ENCODE measurements around the gene TAS2R50. TPM values are rescaled to one million over a fixed set of nuclear protein-coding genes. Genes with fewer than 3 reads are reported as not detected.
"Not testable (repeated sequence)": the region's sequence is repeated elsewhere in the genome, so short reads cannot be mapped to it uniquely, and the experiment has no call there.

The TAS2R50 gene, protein sequence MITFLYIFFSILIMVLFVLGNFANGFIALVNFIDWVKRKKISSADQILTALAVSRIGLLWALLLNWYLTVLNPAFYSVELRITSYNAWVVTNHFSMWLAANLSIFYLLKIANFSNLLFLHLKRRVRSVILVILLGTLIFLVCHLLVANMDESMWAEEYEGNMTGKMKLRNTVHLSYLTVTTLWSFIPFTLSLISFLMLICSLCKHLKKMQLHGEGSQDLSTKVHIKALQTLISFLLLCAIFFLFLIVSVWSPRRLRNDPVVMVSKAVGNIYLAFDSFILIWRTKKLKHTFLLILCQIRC
- 1 to 10 TPM in 6 of 8 experiments, under 1 TPM in 2; 0.75 to 7.2 (median 1.8) TPM for total RNA-seq

DNA sequence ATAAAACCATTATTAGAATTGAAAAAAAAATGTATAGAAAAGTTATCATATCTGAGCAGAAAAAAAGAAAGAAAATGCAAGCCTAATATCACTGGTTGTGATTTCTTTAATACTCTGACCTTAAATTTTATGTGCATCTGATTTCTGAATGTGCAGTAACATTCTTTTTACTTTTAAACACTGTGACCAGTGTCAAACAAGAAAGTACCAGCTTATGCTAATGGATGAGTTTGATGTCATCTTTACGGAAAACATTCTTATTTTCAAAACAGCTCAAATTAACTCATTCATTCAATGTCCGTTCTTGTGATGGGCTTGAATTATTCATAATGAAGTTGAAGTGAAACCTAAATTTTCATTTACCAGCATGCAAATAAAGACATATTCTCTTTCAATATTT lies at the start of gene TAS2R50:
TAS2R50 (minus strand) TSS at position 101 of the 400 bp plus-strand sequence; CDS start at position 49, 52 bp downstream.
- Histone ChIP-seq H3K4me1 (replicated peaks in 1 of 2) (no peaks in the 10 kb centered on the region), H3K4me3 (no peak within 1 kb of the TSS), H3K27ac (no peak within 1 kb of the TSS)
- in situ Hi-C loops (cut with MboI; ENCODE audit: low pct_unique_long_range_greater_than_20kb in 2 of 9, low sequenced_read_pairs in 9 of 9, unreplicated experiment in 9 of 9) = no loop called here
- WGBS, 10 experiments = 0 to 65% (median 20%) methylated on average over 1 to 2 of the region's 2 CpGs
- no peak for ATAC-seq (replicated peaks in 6 of 8)

DNA sequence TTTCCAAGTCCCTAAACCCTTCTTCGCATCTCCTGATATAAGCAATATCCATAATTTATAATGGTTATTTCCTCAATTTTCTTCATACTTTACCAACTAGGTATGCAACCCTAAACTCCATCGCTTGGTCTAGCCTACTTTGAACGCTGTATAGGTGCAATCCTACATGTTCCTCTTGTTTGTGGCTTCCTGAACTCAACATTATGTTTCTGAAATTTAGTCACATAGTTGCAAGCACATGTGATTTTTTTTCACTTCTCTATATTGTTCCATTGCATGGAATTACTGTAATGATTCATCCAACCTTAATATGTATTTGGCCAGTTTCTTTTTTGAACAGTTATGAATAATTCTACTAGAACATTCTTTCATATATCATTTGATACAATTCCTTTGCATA lies 47.2 kb upstream of the TAS2R50 start:
- in situ Hi-C loops (cut with MboI; ENCODE audit: low pct_unique_long_range_greater_than_20kb in 2 of 9, low sequenced_read_pairs in 9 of 9, unreplicated experiment in 9 of 9); H3K4me1 ChIP-seq (replicated peaks in 1 of 2); H3K27ac ChIP-seq; H3K4me3 ChIP-seq; ATAC-seq (replicated peaks in 6 of 8): not testable (repeated sequence)
- WGBS, 10 experiments = no CpG with 5 or more reads among the region's 3 CpGs

DNA sequence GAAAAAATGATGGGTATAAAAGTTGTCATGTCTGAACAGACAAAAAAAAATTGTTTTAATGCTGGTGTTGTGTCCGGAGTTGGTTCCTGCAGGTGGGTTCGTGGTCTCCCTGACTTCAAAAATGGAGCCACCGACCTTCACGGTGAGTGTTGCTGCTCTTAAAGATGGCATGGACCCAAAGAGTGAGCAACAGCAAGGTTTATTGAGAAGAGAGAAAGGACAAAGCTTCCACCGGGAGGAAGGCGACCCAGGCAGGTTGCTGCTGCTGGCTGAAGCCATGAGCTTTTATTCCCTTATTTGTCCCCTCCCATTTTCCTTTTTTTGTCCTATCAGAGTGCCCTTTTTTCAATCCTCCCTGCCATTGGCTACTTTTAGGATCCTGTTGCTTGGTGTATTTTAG lies 44.6 kb upstream of the TAS2R50 start, which contains the start of gene TAS2R31:
TAS2R31 (minus strand) TSS at position 101 of the 400 bp plus-strand sequence; CDS start at position 29, 72 bp downstream.
- no peak for ATAC-seq (replicated peaks in 6 of 8)
- 83 to 100% (median 96%) methylated on average over 1 to 6 of the region's 6 CpGs; no CpG with 5 or more reads in 4 of the 10 experiments for WGBS, 10 experiments

DNA sequence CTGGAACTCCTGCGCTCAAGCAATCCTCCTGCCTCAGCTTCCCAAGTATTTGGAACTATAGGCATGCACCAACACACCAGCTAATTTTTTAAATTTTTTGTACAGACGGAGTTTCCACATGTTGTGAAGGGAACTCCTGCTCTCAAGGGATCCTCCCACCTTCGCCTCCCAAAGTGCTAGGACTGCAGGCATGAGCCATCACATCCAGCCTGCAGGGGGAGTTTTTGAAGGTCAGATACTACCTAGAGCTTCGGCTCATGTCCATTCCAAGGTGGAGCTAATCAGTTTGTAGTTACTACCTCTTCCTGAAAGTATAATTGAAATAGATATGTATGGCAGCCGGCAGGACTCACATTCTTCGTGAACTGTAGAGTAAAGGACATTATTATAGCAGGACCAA lies 39.4 kb upstream of the TAS2R50 start:
- Histone ChIP-seq H3K27ac (no peak overlapping the region), H3K4me3 (no peak overlapping the region), H3K4me1 (replicated peaks in 1 of 2) (no peaks in the 10 kb centered on the region)
- peak in 1 of 8 experiments; percentile 24 for ATAC-seq (replicated peaks in 6 of 8)
- 80 to 100% (median 95%) methylated on average over 1 to 4 of the region's 6 CpGs; no CpG with 5 or more reads in 1 of the 10 experiments for WGBS, 10 experiments
- in situ Hi-C loops (cut with MboI; ENCODE audit: low pct_unique_long_range_greater_than_20kb in 2 of 9, low sequenced_read_pairs in 9 of 9, unreplicated experiment in 9 of 9) = no loop called here

More for the DNA sequence above, 44.6 kb upstream of the TAS2R50 start, which contains the start of gene TAS2R31:
- in situ Hi-C loops (cut with MboI; ENCODE audit: low pct_unique_long_range_greater_than_20kb in 2 of 9, low sequenced_read_pairs in 9 of 9, unreplicated experiment in 9 of 9) = no loop called here
- Histone ChIP-seq H3K27ac (no peak within 1 kb of the TSS), H3K4me3 (no peak within 1 kb of the TSS), H3K4me1 (replicated peaks in 1 of 2) (no peaks in the 10 kb centered on the region)

DNA sequence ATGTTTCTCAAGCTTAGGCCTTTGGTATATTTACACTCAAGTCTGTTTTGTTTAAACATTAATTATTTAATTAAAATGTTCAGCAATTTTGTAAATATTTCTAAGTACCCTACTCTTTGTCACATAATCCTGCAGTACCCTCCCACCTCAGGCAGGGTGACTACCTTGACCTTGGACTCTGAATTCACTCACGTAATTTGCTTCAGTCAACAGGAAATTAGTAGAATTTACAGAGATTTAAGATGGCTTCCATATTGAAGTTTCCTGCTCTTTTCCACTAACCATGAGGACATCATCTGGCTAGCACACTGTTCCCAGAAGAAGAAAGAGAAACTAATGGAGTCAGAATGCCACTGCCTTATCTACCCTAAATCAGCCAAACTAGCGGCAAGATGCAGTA lies 36.7 kb upstream of the TAS2R50 start:
- ATAC-seq (replicated peaks in 6 of 8) = no peak
- H3K4me3 ChIP-seq = no peak overlapping the region
- in situ Hi-C loops (cut with MboI; ENCODE audit: low pct_unique_long_range_greater_than_20kb in 2 of 9, low sequenced_read_pairs in 9 of 9, unreplicated experiment in 9 of 9) = no loop called here
- H3K4me1 ChIP-seq (replicated peaks in 1 of 2) = no peaks in the 10 kb centered on the region
- 83 to 100% (median 100%) methylated on average over 1 to 2 of the region's 2 CpGs for WGBS, 10 experiments
- H3K27ac ChIP-seq = no peak overlapping the region

DNA sequence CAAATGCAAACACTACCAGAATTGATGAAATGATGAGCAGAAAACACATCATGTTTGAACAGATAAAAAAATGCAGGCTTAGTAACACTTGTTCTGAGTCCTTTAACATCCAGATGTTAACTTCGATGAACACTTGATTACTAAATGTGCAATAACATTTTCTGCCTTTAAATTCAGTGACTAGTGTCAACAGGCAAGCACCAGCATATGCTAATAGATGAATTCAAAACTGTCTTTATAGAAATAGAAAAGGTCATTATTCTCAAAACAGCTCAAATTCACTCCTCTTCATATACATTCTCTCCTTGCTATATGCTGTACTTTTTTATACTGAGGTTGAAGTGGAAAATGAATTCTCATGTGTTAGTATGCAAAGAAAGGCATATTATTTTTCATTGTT lies 35.8 kb upstream of the TAS2R50 start, which contains the start of gene TAS2R19:
TAS2R19 (minus strand) TSS at position 101 of the 400 bp plus-strand sequence; CDS start at position 52, 49 bp downstream.
- Histone ChIP-seq H3K4me1 (replicated peaks in 1 of 2) (no peaks in the 10 kb centered on the region), H3K27ac (no peak within 1 kb of the TSS), H3K4me3 (no peak within 1 kb of the TSS)
- in situ Hi-C loops (cut with MboI; ENCODE audit: low pct_unique_long_range_greater_than_20kb in 2 of 9, low sequenced_read_pairs in 9 of 9, unreplicated experiment in 9 of 9) = no loop called here
- no peak for ATAC-seq (replicated peaks in 6 of 8)
- 0 to 100% (median 57%) methylated on average over 1 of the region's 1 CpG; no CpG with 5 or more reads in 2 of the 10 experiments for WGBS, 10 experiments

DNA sequence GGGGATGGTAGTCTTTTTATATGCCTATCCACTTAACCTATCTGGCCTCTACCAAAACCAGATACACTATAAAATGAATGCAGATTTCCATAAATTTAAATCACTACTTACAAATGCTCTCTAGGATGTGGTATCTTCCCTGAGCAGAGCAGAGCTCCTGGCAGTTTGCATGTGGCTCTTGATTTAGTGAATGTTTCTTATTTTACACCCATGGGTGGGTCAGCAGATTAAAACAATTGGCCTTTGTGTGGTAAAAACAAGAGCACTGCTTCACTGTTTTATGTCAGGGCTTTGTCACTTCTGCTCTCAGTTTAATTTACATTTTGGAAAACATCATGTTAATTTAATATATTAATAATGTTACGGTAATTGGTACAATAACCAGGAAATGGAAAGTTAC lies 30.2 kb upstream of the TAS2R50 start:
- in situ Hi-C loops (cut with MboI; ENCODE audit: low pct_unique_long_range_greater_than_20kb in 2 of 9, low sequenced_read_pairs in 9 of 9, unreplicated experiment in 9 of 9) = no loop called here
- ATAC-seq (replicated peaks in 6 of 8) = peak in 3 of 8 experiments; percentile 36 to 75 (median 50)
- Histone ChIP-seq H3K27ac (no peak overlapping the region), H3K4me1 (replicated peaks in 1 of 2) (no peaks in the 10 kb centered on the region), H3K4me3 (no peak overlapping the region)
- 55 to 100% (median 92%) methylated on average over 1 of the region's 1 CpG; no CpG with 5 or more reads in 1 of the 10 experiments for WGBS, 10 experiments

DNA sequence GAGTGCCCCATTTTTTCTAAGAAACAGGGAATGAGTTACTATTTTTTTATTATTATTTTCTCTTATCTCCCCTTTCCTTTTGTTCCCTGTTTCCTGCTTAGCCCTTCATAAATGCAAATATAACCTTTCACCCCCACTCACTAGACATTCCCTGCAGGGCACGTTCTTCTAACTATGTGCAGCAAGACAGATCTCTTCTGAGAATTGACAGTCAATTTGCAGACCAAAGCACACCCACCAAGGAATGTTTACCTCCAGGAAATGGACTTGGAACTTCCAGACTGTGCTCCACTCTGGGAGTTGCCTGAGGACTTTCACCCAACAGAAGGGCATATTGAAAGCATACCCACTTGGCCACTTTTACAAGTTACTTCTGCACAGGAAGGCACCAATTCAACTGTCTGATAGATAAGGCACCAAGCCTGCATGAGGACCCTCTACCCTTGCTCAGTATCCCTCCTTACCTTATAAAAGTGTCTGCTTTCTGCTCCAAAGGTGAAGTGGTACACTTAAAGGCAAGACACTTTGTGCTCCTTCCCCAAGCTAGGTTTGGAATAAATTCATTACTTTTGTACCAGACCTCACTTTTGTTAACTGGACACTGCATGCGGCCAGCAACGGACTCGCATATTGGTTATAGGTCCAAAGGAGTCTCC lies 29.2 kb upstream of the TAS2R50 start:
- peak in 3 of 8 experiments; percentile 43 to 78 (median 60) for ATAC-seq (replicated peaks in 6 of 8)
- in situ Hi-C loops (cut with MboI; ENCODE audit: low pct_unique_long_range_greater_than_20kb in 2 of 9, low sequenced_read_pairs in 9 of 9, unreplicated experiment in 9 of 9) = no loop called here
- Histone ChIP-seq H3K27ac (no peak overlapping the region), H3K4me3 (no peak overlapping the region), H3K4me1 (replicated peaks in 1 of 2) (no peaks in the 10 kb centered on the region)
- WGBS, 10 experiments = 60 to 100% (median 86%) methylated on average over 1 to 4 of the region's 4 CpGs; no CpG with 5 or more reads in 1 of the 10 experiments

DNA sequence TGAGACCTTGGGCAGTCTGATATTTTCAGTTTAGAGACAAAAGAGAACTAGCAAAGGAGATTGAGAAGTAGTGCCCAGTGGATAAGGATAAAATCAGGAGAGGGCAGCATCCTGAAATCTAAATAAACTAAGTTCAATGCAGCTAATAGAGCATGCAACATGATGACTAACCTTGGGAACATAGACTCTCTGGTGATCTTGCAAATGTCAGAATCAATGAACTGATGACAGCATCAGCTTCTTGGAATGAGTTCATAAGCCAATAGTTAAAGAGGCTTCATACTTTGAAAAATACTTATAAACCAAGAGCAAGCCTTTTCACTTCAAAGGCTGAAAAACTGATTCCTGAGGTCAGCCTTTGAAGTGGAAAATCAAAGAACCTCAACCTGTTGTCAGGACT lies 27.5 kb upstream of the TAS2R50 start:
- ATAC-seq (replicated peaks in 6 of 8) = peak in 2 of 8 experiments; percentile 61 to 63
- in situ Hi-C loops (cut with MboI; ENCODE audit: low pct_unique_long_range_greater_than_20kb in 2 of 9, low sequenced_read_pairs in 9 of 9, unreplicated experiment in 9 of 9) = no loop called here
- no peak overlapping the region for H3K4me3 ChIP-seq
- H3K27ac ChIP-seq = no peak overlapping the region
- no peaks in the 10 kb centered on the region for H3K4me1 ChIP-seq (replicated peaks in 1 of 2)

DNA sequence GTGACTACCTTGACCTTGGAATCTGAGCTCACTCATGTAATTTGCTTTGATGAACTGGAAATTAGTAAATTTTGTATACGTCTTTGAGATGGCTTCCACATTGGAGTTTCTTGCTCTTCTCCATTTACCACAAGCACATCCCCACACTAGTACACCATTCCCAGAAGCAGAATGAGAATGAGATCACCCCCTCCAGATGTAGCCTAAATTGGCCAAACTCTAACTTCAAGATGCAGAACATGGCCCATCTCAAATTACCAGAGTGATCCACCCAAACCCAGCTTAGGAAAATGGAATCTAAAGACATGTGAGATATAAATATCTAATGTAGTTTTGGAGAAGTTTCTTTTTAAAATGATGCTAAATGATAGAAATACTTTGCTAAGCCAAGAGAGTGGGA lies 20.9 kb upstream of the TAS2R50 start:
- Histone ChIP-seq H3K4me3 (no peak overlapping the region), H3K27ac (no peak overlapping the region), H3K4me1 (replicated peaks in 1 of 2) (no peaks in the 10 kb centered on the region)
- WGBS, 10 experiments = 100% methylated on average over 1 of the region's 1 CpG; no CpG with 5 or more reads in 3 of the 10 experiments
- in situ Hi-C loops (cut with MboI; ENCODE audit: low pct_unique_long_range_greater_than_20kb in 2 of 9, low sequenced_read_pairs in 9 of 9, unreplicated experiment in 9 of 9) = no loop called here
- peak in 2 of 8 experiments; percentile 80 to 89 for ATAC-seq (replicated peaks in 6 of 8)

DNA sequence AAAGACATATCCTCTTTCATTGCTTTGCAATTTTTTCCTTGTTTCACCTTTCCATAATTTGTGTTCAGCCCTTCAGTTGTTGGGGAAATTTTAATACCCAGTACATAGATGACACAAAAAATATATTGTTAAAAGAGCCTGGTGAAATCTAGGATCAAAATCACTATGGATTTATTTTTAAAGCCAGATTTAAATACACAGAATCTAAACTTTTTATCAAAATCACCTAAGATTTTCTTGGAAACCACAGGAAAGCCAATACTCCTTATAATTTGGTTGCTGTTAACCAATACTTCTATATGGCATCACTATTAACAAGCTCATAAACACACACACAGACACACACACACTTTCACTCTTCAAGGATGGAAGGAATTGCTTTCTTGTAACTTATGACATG lies 11.5 kb upstream of the TAS2R50 start, which contains the start of gene TAS2R20:
TAS2R20 (minus strand) TSS at position 101 of the 400 bp plus-strand sequence. CDS start 429 bp downstream, outside the sequence.
- no peak for ATAC-seq (replicated peaks in 6 of 8)
- Histone ChIP-seq H3K4me3 (no peak within 1 kb of the TSS), H3K27ac (no peak within 1 kb of the TSS), H3K4me1 (replicated peaks in 1 of 2) (no peaks in the 10 kb centered on the region)
- in situ Hi-C loops (cut with MboI; ENCODE audit: low pct_unique_long_range_greater_than_20kb in 2 of 9, low sequenced_read_pairs in 9 of 9, unreplicated experiment in 9 of 9) = no loop called here

DNA sequence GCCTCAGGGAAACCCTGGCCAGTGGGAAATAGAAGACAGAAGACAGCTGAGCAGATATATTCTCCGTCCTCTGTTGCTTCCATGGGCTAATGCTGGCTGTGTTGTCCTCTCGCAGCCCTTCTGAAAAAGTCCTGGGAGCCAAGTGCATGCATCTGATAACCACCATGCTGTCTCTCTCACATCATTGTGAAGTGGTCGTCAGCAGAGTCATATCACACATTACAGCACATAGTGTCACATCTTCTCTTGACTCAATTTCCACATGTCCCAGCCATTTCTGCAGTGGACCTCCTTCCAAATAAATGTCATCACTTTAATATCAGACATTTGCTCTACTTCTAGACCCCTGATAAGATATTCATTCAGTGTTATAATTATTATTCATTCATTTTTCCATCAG lies 7.6 kb upstream of the TAS2R50 start:
- H3K27ac ChIP-seq = no peak overlapping the region
- in situ Hi-C loops (cut with MboI; ENCODE audit: low pct_unique_long_range_greater_than_20kb in 2 of 9, low sequenced_read_pairs in 9 of 9, unreplicated experiment in 9 of 9) = no loop called here

DNA sequence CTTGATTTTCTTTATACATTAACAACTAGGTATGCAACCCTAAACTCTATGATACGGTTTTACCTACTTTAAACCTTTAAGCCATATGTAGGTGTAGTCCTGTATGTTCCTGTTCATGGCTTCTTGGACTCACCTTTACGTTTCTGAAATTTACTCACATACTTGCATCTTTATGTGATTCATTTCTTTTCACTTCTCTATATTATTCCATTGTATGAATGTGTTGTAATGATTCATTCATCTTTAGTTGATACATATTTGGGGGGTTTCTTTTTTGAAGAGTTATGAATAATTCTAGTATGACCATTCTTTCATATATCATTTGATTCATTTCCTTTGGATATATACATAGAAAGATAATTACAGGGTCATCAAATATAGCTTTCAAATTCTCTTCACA lies 2.4 kb upstream of the TAS2R50 start:
- H3K27ac ChIP-seq = no peak overlapping the region

More for the DNA sequence above, 7.6 kb upstream of the TAS2R50 start:
- no peak for ATAC-seq (replicated peaks in 6 of 8)
- Histone ChIP-seq H3K4me3 (no peak overlapping the region), H3K4me1 (replicated peaks in 1 of 2) (no peaks in the 10 kb centered on the region)
- 90 to 100% (median 100%) methylated on average over 1 to 3 of the region's 3 CpGs; no CpG with 5 or more reads in 4 of the 10 experiments for WGBS, 10 experiments

More for the DNA sequence above, 2.4 kb upstream of the TAS2R50 start:
- WGBS, 10 experiments = 33 to 100% (median 100%) methylated on average over 1 to 2 of the region's 2 CpGs; no CpG with 5 or more reads in 2 of the 10 experiments
- no peak for ATAC-seq (replicated peaks in 6 of 8)
- Histone ChIP-seq H3K4me1 (replicated peaks in 1 of 2) (no peaks in the 10 kb centered on the region), H3K4me3 (no peak overlapping the region)
- in situ Hi-C loops (cut with MboI; ENCODE audit: low pct_unique_long_range_greater_than_20kb in 2 of 9, low sequenced_read_pairs in 9 of 9, unreplicated experiment in 9 of 9) = no loop called here
